ENCODE results near the gene GTF2E1. TPM values are rescaled to one million over a fixed set of nuclear protein-coding genes. Genes with fewer than 3 reads are reported as not detected.

The GTF2E1 gene
- total RNA-seq (2022) (22.9 and 26.1 TPM in 2 replicates), Bru-seq, nascent RNA (percentile 80 among the genes with signal in this experiment), BruChase-seq, experiment 1, labeled RNA remaining after a 6-hour chase (percentile 59 among the genes with signal in this experiment), BruChase-seq, experiment 2, labeled RNA remaining after a 2-hour chase (percentile 68 among the genes with signal in this experiment)
- long read RNA-seq, transcript GTF2E1-201 (5 exons, 3,012 nt) = major isoform, 10 of 17 reads
- long read RNA-seq, partial matches to known transcripts = 5 of 17 reads
- long read RNA-seq, other reads (novel, unspliced or antisense) = 1 of 17 reads

GRCh38 chr3:120742198-120742848 is at the start of gene GTF2E1, which contains the start of gene RABL3:
GTF2E1 (plus strand) TSS chr3:120742744; CDS start chr3:120750553, 7,809 bp downstream.
RABL3 (minus strand) TSS chr3:120742516; CDS start chr3:120742507, 9 bp downstream.
- CTCF ChIA-PET = interaction anchor here (0.6 to 0.9 kb wide), 3 partner anchors 11 to 142 kb away, joined by 3 to 4 read pairs (median 3); no protein-coding TSS in a partner anchor
- intact Hi-C loops (cut with micrococcal nuclease; ENCODE audit: unreplicated experiment) = loop anchor here (1.0 to 2.0 kb wide), 2 partner anchors 64 to 146 kb away; partner anchors contain the start of gene NDUFB4

GRCh38 chr3:120693439-120694171 is 48.9 kb upstream of the GTF2E1 start:
- Mint-ChIP-seq H3K4me3 (ENCODE audit: low read depth, unreplicated experiment) (peak overlapping the region; percentile 17), H3K36me3 (ENCODE audit: insufficient read depth, unreplicated experiment) (no peaks in the 10 kb centered on the region), H3K9me3 (ENCODE audit: low read depth, unreplicated experiment) (no peaks in the 10 kb centered on the region), H3K27ac (ENCODE audit: unreplicated experiment) (peak overlapping the region; percentile 98), H3K27me3 (ENCODE audit: unreplicated experiment) (no peaks in the 10 kb centered on the region), H3K4me1 (ENCODE audit: low read depth, unreplicated experiment) (peaks cover 11% of the 10 kb centered on the region)
- BruUV-seq (replicated peaks) = no TSS peak
- TF ChIP-seq CTCF (IDR thresholded peaks at IDR 0.05; ENCODE audit: unreplicated experiment) = no peak
- CTCF ChIA-PET = interaction anchor here (2.4 kb wide), 1 partner anchor 12 kb away, joined by 10 read pairs; the partner anchor contains the start of gene HGD
- no peak for DNase-seq
- intact Hi-C loops (cut with micrococcal nuclease; ENCODE audit: unreplicated experiment) = loop anchor here (1.0 kb wide), 1 partner anchor 13 kb away; no protein-coding TSS in a partner anchor

More at GRCh38 chr3:120742198-120742848, at the start of gene GTF2E1, which contains the start of gene RABL3:
- peak; percentile 95 for DNase-seq
- BruUV-seq (replicated peaks) = no TSS peak
- H3K36me3 Mint-ChIP-seq (ENCODE audit: insufficient read depth, unreplicated experiment) = peaks cover 31% of the 10 kb centered on the region
- H3K27me3 Mint-ChIP-seq (ENCODE audit: unreplicated experiment) = no peaks in the 10 kb centered on the region
- TF ChIP-seq CTCF (IDR thresholded peaks at IDR 0.05; ENCODE audit: unreplicated experiment) = no peak
- peaks cover 20% of the 10 kb centered on the region for H3K4me1 Mint-ChIP-seq (ENCODE audit: low read depth, unreplicated experiment)
- H3K9me3 Mint-ChIP-seq (ENCODE audit: low read depth, unreplicated experiment) = no peaks in the 10 kb centered on the region
- H3K4me3 Mint-ChIP-seq (ENCODE audit: low read depth, unreplicated experiment) = peak within 1 kb of the TSS; percentile 77
- H3K27ac Mint-ChIP-seq (ENCODE audit: unreplicated experiment) = peak within 1 kb of the TSS; percentile 75

GRCh38 chr3:120699333-120699732 is 43.2 kb upstream of the GTF2E1 start:
- Mint-ChIP-seq H3K27ac (ENCODE audit: unreplicated experiment) (no peak overlapping the region), H3K4me3 (ENCODE audit: low read depth, unreplicated experiment) (no peak overlapping the region), H3K27me3 (ENCODE audit: unreplicated experiment) (no peaks in the 10 kb centered on the region), H3K9me3 (ENCODE audit: low read depth, unreplicated experiment) (no peaks in the 10 kb centered on the region), H3K36me3 (ENCODE audit: insufficient read depth, unreplicated experiment) (no peaks in the 10 kb centered on the region), H3K4me1 (ENCODE audit: low read depth, unreplicated experiment) (no peaks in the 10 kb centered on the region)
- BruUV-seq (replicated peaks) = no TSS peak
- no peak for DNase-seq
- intact Hi-C loops (cut with micrococcal nuclease; ENCODE audit: unreplicated experiment) = no loop called here
- CTCF ChIA-PET = no interaction called here
- TF ChIP-seq CTCF (IDR thresholded peaks at IDR 0.05; ENCODE audit: unreplicated experiment) = no peak

- CTCF ChIA-PET = no interaction called here
- DNase-seq = no peak
- Mint-ChIP-seq H3K4me3 (ENCODE audit: low read depth, unreplicated experiment) (no peak overlapping the region), H3K36me3 (ENCODE audit: insufficient read depth, unreplicated experiment) (no peaks in the 10 kb centered on the region), H3K4me1 (ENCODE audit: low read depth, unreplicated experiment) (no peaks in the 10 kb centered on the region), H3K27me3 (ENCODE audit: unreplicated experiment) (no peaks in the 10 kb centered on the region), H3K27ac (ENCODE audit: unreplicated experiment) (no peak overlapping the region), H3K9me3 (ENCODE audit: low read depth, unreplicated experiment) (no peaks in the 10 kb centered on the region)
- TF ChIP-seq CTCF (IDR thresholded peaks at IDR 0.05; ENCODE audit: unreplicated experiment) = no peak
- no TSS peak for BruUV-seq (replicated peaks)
- intact Hi-C loops (cut with micrococcal nuclease; ENCODE audit: unreplicated experiment) = no loop called here
Observed at GRCh38 chr3:120705884-120706582, 36.5 kb upstream of the GTF2E1 start.

Data from Calu3 (cell line).